HG02759 (cell line): ENCODE data around the gene SLC26A8.
"Not testable (repeated sequence)": the region's sequence is repeated elsewhere in the genome, so short reads cannot be mapped to it uniquely, and the experiment has no call there.

Experiments
- ATAC-seq: cut with Tn5 transposase; IDR thresholded peaks from one replicate; pipeline ENCODE4 v1.9.1; 2021; ENCODE audit warnings: mild to moderate bottlenecking, moderate library complexity; ENCODE audit not compliant: unreplicated experiment

SLC26A8 gene

DNA sequence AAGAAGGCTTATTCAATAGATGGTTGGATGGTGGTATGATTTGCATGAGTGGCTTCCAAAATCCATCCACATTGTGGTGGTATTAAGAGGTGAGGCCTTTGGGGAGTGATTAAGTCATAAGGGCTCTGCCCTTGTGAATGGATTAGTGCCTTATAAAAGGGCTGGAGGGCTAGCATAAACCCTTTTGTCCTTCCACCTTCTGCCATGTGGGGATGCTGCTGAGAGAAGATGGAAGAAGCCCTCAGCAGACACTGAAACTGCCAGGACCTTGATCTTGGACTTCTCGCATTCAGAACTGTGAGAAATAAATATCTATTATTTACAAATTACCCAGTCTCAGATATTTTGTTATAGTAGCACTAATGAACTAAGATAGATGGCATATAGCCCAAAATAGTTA, 75.7 kb downstream of the SLC26A8 start:
- ATAC-seq = no peak

DNA sequence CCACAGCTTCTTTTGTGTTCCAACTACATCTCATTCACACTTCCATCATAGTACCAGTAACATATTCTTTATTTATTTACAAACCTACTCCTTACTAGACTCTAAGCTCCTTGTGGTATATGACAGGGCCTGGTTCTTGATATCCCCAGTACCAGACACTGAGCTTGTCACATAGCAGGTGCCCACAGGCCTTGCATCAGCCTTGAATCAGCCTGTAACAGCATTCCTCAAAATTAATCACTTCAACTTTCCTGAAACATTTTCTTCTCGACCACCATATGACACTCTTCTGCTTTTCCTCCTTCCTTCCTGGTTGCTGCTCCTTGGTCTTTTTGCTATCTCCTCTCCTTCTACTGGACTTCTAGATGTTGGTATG, 78.8 kb downstream of the SLC26A8 start:
- ATAC-seq = no peak

DNA sequence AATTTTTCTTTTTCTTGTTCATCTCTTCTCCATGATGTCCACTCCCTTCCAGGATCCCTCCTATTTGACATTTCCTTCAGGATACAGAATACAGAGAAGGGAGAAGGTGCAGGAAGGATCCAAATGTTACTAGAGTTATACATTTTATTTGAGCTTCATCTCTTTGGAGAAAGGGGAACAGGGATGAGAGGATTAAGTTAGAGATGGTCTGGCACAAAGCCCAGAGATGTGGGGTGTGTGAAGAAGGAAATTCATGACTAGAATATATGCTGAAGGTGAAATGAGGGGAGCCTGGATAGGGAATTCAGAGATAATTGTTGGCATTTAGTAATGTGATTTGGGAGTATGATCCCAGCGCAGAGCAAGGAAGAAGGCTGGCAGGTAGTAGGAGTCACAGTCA, 81.1 kb downstream of the SLC26A8 start:
- no peak for ATAC-seq

DNA sequence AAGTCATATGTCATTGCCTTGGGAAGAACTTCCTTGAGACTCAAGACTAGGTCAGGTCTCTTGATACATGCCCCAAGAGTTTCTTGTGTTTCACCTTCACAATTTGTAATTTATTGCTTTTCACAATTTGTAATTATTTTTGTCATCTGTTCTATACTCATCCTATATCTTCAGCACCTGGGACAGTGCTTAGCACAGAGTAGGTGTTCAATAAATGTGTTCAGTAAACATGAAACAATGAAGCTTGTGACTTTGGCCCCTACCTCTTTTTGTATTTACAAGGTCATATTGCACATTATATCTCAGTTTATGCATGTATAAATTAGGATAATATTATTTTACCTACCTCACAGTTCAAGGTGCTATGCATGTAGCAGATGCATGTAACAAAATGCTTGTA, 82.1 kb downstream of the SLC26A8 start:
- no peak for ATAC-seq

DNA sequence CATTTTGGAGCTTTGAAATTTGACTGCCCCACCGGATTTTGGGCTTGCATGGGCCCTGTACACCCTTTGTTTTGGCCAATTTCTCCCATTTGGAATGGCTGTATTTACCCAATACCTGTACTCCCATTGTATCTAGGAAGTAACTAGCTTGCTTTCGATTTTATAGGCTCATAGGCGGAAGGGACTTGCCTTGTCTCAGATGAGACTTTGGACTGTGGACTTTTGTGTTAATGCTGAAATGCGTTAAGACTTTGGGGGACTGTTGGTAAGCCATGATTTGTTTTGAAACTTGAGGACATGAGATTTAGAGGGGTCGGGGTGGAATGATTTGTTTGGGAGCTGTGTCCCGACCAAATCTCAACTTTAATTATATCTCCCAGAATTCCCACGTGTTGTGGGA, 83.3 kb downstream of the SLC26A8 start:
- ATAC-seq = not testable (repeated sequence)

DNA sequence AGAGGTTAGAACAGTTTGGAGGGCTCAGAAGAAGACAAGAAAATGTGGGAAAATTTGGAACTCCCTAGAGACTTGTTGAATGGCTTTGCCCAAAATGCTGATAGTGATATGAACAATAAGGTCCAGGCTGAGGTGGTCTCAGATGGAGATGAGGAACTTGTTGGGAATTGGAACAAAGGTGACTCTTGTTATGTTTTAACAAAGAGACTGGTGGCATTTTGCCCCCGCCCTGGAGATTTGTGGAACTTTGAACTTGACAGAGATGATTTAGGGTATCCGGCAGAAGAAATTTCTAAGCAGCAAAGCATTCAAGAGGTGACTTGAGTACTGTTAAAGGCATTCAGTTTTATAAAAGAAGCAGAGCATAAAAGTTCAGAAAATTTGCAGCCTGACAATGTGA, 84.4 kb downstream of the SLC26A8 start:
- ATAC-seq = not testable (repeated sequence)

DNA sequence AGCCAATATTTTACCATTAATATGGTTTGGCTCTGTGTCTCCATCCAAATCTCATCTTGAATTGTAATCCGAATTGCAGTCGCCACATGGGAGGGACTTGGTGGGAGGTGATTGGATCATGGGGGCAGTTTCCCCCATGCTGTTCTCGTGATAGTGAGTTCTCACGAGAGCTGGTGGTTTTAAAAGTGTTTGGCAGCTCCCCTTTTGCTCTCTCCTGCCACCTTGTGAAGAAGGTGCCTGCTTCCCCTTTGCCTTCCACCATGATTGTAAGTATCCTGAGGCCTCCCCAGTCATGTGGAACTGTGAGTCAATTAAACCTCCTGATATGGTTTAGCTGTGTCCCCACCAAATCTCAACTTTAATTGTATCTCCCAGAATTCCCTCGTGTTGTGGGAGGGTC, 85.2 kb downstream of the SLC26A8 start:
- ATAC-seq = not testable (repeated sequence)

DNA sequence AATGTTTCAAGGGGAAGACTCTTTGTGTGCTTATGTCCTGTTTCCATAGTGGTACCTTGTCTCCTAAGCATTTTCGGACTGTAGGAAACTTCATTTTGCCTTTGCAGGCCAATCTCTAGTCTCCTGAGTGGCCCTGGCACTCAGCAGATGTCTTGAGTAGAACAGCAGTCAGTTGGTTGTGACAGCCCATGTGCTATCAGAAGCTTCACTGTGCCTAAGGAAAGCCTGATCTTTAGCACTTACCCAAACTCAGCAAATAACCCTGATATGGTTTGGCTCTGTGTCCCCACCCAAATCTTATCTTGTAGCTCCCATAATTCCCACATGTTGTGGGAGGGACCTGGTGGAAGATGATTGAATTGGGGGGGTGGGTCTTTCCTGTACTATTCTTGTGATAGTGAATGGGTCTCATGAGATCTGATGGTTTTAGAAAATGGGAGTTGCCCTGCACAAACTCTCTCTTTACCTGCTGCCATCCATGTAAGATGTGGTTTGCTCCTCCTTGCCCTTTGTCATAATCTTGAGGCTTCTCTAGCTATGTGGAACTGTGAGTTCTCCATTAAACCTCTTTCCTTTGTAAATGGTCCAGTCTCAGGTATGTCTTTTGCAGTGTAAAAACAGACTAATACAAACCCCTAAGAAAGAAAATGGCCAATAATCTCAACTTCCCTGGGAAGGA, 87.6 kb downstream of the SLC26A8 start:
- no peak for ATAC-seq

DNA sequence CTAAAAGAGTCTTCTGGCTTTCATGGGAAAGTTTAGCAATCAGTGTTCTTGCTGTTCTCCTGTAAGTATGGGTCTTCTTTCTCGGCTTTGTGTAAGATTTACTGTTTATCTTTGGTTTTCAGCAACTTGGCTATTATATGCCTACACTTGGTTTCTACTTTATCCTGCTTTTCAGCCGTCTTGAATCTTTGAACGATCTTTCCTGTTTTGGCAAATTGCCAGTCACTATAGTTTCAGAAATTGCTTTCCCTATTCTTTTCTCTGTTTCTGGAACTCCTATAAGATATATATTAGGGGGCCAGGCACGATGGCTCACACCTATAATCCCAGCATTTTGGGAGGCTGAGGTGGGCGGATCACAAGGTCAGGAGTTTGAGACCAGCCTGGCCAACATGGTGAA, 89.0 kb downstream of the SLC26A8 start:
- ATAC-seq = no peak

DNA sequence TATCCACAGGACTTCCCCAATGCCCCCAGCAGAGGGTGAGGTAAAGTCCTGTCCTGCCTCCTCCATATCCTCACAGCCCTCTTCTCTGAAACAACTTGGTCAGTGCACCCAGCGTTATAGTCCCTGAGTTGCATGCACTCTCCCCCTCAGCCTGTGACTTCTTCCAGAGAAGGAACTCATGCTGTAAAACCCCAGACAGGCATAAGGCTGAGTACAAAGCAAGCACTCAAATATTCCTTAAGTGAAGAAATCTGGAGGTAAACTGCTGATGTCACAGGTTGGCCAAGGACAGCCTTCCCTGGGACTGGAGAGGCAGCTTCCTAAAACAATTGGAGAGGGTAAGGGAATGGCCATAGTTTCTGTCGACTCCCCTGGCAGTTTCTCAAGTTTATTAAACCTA, 90.6 kb downstream of the SLC26A8 start:
- ATAC-seq = no peak

DNA sequence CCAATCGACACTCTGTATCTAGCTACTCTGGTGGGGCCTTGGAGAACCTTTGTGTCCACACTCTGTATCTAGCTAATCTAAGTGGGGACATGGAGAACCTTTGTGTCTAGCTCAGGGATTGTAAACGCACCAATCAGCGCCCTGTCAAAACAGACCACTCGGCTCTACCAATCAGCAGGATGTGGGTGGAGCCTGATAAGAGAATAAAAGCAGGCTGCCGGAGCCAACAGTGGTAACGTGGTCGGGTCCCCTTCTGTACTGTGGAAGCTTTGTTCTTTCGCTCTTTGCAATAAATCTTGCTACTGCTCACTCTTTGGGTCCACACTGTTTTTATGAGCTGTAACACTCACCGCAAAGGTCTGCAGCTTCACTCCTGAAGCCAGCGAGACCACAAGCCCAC, 92.6 kb downstream of the SLC26A8 start:
- ATAC-seq = not testable (repeated sequence)

DNA sequence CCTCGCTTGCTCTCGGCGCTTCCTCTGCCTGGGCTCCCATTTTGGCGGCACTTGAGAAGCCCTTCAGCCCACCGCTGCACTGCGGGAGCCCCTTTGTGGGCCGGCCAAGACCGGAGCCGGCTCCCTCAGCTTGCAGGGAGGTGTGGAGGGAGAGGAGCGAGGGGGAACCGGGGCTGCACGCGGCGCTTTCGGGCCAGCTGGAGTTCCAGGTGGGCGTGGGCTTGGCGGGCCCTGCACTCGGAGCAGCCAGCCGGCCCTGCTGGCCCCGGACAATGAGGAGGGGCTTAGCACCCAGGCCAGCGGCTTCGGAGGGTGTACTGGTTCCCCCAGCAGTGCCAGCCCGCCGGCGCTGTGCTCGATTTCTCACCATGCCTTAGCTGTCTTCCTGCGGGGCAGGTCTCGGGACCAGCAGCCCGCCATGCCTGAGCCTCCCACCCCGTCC, 93.3 kb downstream of the SLC26A8 start:
- ATAC-seq = no peak

DNA sequence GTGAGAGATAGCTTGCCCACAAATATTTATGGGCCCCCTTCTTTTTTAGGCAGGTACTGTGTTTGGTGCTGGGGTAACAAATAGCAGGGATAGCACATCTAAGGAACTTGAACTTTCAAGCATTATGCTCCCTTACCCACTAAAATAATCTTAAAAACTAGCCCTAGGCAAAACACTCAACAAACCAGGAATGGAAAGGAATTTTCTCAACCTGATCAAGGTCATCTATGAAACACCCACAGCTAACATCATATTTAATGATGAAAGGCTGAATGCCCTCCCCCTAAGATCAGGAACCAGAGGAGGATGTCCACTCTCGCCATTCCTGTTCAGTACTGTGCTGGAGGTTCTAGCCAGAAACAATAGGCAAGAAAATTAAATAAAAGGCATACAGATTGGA, 94.8 kb downstream of the SLC26A8 start:
- no peak for ATAC-seq

DNA sequence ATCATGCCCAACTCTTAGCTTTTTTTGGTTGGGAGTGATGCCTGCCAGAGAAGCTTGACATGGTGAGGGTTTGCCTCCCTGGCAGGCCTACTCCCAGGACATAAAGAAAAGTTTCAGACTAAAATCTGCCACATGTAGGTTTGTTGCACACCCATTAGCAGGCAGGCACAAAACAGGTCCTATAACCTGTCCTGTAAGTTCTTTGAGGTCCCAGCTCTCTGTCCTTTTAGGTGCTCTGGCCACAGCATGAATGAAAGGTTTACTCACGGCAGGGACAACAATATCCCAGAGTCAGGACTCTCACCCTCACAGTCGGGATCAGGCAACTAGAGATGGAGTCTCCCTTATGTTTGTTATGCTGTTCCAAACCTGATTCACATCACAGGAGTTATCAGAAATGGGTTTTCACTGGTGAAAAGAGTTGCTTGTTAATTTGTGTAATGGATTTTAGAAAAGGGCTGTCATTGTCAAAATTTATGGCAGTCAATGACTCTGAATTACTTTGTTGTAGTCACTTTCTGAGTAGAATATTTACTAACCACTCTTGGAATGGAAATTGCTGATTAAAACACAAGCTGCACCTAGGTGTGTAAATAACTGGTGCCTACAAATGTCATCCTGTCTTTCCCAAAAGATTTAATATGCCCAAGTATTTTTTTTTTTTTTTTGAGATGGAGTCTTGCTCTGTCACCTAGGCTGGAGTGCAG, 97.8 kb downstream of the SLC26A8 start:
- ATAC-seq = no peak

DNA sequence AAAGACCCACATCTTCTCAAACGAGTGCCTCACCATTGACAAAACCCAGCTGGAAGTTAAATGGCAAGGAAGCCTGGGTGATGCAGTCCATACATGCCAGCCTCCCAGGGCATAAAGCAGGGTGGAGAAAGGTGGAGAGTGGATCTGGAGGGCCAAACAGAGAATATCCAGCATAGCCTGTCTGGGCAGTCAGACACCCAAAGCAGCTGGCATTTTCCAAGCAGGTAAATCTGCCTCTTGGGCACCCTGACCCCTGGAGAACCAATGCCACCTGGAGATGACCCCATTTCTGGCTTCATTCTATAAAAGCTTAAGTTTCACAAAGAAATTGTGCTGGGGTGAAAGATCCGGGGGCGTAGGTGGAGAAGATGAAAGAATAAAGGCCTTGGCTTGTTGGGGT, 98.5 kb downstream of the SLC26A8 start:
- no peak for ATAC-seq

DNA sequence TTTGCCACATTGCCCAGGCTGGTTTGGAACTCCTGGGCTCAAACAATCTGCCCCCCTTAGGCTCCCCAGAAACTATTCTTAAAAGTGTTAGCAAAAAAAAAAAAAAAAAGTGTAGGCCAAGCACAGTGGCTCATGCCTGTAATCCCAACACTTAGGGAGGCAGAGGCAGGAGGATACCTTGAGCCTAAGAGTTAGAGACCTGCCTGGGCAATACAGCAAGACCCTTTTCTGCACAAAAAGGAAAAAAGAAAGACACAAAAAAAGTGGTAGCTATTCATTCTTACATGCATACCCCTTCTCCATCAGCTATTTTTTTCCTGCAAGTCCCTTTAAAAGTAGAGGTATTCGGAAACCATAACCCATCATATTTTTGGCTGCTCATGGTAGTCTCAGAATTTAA, 100.3 kb downstream of the SLC26A8 start:
- no peak for ATAC-seq

DNA sequence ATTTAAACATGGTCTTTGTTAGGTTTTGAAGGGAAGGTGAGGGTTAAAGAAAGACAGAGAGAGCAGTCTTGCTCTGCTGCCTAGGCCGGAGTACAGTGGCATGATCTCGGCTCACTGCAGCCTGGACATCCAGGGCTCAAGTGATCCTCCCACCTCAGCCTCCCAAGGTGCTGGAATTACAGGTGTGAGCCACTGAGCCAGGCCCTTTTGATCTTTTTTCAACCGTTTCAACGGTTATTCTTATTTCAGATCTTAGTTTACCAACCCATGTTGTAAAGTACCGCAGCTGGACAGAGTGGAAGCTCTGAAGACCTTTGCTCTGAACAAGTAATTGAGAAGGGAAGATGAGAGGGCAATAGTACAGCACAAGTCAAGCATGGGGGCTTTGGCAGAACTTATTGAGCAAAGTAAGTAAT, 102.3 kb downstream of the SLC26A8 start:
- no peak for ATAC-seq

DNA sequence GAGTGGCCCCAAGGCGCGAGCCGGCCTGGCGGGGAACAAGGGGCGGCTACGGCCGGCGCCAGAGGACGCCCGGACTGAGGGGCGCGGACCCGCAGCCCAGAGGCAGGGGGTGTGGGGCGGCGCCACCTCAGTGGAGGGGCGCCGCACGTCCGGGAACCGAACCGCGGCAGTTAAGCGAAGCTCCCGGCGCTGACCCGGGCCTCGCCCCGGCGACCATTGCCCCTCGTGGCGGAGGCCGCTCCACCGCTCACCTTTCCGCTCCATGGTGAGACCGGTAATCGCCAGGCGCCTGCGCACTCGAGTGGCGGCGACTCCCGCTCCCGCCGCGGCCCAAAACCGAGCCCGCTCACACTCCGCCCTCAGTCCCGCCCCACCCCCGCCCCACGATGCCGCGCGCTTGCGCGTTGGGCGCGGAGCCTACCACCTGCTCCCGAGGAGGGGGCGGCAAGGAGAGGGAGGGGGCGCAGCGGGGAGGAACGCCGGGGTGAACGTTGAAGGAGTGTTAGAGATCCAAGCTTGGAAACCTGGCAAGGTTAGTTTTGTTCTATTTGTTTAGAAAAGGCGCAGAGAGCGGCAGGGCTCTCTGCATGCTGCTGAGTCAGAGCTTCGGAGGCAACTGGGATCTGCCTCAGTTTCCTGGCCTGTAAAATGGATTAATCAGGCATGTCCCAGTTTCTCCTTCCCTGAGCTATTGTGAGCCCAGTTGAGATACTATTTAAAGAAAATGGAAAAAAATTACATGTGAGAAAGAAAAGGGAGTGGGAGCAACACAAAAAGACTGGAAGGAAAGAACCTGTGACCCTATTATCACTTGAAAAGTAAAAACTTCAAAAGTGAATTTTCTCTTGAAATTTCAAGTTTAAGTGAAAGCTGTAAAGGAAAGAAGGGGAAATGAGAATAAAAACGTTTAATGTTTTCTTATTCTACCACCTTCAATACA, 103.4 kb downstream of the SLC26A8 start, which contains the start of gene SRPK1:
TSS of gene SRPK1 (minus strand) at position 306 of the 940 bp plus-strand sequence. CDS start at position 264, 42 bp downstream.
- ATAC-seq = peak; percentile 91

DNA sequence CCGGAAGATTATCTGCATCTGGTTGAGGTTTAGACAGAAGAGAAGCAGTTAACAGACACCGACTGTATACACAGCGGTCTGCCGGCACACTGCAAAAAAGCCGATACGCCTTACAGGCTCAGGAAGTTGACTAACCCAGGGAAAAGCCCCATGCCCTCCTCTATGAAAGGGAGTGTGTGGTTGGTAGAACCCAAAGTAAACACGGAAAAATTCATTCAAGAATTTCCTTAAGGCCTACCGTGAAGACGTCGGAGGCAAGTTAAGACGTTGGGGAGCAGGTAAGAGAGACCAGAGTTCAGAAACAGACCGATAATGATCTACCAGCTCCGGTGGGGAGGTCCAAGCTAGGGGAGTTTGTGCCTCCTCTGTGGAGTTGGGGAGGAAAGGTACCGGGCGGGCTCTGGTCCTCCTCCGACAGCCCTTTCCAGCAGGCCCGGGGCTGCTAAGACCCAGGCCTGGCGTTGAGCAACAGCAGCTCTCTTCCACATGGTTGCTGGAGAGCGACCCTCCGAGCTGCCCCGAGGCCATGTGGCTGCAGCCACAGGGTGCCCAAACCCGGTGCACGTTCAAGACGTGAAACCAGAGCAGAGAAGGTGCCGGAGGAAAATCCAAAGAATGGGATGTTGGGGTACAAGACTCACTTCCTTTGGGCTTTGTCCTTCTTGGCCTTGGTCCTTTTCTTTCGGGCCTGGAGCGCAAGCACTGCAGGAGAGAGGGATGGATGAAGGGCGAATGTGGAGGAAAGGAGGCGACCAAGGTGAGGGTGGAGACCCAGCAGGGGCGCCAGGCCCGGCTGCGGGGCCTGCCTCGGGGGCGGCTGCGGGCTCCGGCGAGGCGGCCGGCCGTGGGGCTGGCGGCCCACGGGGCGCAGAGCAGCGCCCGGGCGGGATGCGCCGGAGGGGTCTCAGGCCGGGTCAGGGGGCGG, 104.4 kb downstream of the SLC26A8 start:
- ATAC-seq = peak; percentile 41

DNA sequence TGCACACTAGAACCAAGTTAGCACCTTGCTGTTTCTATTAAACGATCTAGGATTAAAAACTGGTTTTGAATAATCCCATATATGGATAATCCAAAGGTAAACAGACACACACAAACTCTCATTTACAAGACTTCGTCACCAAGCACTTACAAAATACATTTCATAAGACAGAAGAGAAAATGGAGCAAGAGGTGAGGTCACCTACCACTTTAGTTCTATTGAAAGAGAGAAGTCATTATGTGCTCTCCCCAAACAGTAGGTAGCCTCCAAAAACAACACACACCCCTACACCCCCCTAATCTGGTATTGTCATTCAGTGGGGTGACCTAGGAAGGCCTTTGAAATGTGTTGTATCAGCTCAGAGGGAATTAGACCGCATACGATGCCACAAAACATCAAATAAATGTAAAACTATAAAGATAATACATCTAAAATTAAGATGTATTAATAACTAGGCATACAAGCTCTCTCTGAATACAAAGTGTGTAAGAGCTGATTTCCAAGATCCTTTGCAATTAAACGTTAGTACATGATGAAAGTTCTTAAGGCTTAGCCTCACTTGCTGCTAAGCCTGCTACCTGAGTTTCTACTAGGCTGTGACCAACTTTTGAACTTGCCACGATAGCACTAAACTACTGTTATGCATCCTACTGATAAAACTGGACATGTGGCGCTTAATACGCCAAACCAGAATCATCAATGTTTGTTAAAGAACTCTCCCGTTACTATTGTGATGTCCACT, 105.2 kb downstream of the SLC26A8 start:
- no peak for ATAC-seq
